ENCODE measurements around the gene ZNF330.

The ZNF330 gene

DNA sequence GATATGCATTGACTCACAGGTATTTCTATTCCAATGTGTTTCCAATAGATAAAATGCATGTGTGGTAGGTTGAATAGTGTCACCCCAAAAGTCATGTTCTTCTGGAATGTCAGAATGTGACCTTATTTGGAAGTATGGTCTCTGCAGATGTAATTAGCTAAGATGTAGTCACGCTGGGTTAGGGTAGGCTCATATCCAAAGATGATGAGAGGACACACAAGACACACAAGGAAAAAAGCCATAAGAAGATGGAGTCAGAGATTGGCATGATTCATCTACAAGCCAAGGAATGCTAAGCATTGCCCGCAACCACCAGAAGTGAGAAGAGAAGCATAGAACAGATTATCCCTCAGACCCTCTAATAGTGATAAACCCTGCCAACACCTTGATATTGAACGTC lies 17.5 kb downstream of the ZNF330 start:
- DNase-seq, result no peak

DNA sequence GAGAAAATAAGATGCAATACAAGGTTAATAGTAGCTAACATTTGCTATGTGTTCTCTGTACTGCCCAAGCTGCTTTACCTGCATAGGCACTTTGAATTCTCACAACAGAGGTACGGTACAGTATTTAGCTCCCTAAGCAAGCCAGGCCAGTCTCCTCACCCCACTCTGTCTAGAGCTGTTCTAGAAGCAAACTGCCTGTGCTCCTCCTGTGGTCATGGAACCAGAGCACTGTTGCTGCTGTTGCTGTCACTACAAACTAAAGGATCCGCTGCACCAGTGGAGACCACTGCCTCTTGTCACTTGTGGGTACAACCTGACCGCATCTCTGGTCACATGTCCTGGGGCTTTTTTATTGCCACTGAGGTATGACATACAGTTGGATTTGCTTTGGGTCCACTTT lies 19.6 kb downstream of the ZNF330 start:
- DNase-seq, result no peak

- no peak for DNase-seq
Measured at GRCh38 chr4:141240671-141241070, 20.0 kb downstream of the ZNF330 start.

- DNase-seq, result no peak
Measured at GRCh38 chr4:141241986-141242385, 21.3 kb downstream of the ZNF330 start.

DNA sequence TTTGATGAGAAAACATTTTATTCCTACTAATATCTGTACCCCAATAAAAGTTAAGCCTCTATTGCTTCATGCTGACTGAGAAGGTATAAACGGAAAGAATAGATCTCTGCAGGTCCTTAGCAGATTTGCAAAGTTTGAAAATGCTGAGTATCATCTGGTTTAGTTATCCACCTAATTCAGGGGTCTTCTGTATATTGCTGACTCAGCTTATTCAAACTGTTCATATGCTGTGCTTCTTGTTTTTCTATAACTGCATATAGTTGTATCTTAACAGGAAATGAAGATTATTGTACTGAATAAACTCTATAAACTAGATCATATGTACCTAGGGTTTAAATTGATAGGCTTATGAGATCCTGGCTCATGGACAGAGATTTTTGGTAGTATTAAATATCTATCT lies 23.7 kb downstream of the ZNF330 start:
- no peak for DNase-seq

- DNase-seq, result no peak
Measured at GRCh38 chr4:141246243-141246642, 25.5 kb downstream of the ZNF330 start.

- no peak for DNase-seq
Measured at GRCh38 chr4:141246683-141247429, 26.2 kb downstream of the ZNF330 start.

GRCh38 chr4:141247430-141247780 lies 26.7 kb downstream of the ZNF330 start:
- DNase-seq, result no peak

DNA sequence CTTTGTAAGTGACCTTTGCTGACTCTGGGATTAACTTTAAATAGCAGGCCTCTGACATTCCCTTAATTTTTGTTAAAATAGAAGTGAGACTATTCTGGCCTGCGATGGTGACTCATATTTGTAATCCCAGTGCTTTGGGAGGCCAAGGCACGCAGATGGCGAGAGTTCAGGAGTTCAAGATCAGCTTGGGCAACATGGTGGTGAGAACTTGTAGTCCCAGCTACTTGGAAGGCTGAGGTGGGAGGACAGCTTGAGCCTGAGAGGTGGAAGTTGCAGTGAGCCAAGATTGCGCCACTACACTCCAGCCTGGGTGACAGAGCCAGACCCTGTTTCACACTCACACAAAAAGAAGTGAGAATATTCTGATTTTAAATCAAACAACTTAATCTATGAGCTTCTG lies 27.3 kb downstream of the ZNF330 start:
- DNase-seq, result no peak

- no peak for DNase-seq
Measured at GRCh38 chr4:141248486-141248885, 27.8 kb downstream of the ZNF330 start.

- no peak for DNase-seq
Measured at GRCh38 chr4:141254326-141254725, 33.6 kb downstream of the ZNF330 start.

GRCh38 chr4:141255016-141255415 lies 34.3 kb downstream of the ZNF330 start:
- DNase-seq, result no peak

DNA sequence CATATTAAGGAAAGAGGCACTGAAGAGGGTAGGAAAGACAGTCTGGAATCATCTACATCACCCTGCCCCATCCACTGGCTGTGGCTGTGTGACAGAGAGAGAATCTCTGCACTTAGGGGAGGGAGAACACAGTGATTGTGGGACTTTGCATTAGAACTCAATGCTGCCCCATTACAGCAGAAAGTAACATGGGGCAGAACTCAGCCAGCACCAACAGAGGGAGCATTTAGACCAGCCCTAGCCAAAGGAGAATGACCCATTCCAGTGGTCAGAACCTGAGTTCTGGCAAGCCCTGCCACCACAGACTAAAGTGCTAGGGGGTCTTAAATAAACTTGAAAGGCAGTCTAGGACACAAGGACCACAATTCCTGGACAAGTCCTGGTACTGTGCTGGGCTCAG lies 37.9 kb downstream of the ZNF330 start:
- no peak for DNase-seq

GRCh38 chr4:141275834-141276233 lies 55.1 kb downstream of the ZNF330 start:
- no peak for DNase-seq

- no peak for DNase-seq
Measured at GRCh38 chr4:141283152-141283551, 62.5 kb downstream of the ZNF330 start.

- no peak for DNase-seq
Measured at GRCh38 chr4:141283563-141283962, 62.9 kb downstream of the ZNF330 start.

Data from stimulated activated CD4-positive, alpha-beta T cell treated with anti-CD3 and anti-CD28 coated beads, Interleukin-4, amount 100 ng/mL, for 1 hour (primary cell).